Loucy (cell line): Measurements from ENCODE around the gene MAML3.

Source experiments
- H2AFZ ChIP-seq: fragments of 200-600 bp; sonication (generic); 2 replicates; pipeline ENCODE4 v1.6.0; 2016; ENCODE audit warnings: antibody characterized with exemption, mild to moderate bottlenecking, low read length, moderate library complexity
- H3F3A ChIP-seq: fragments of 200-600 bp; 2 replicates; pipeline ENCODE4 v1.6.0; 2016; ENCODE audit warnings: antibody characterized with exemption, low read depth, mild to moderate bottlenecking
- H3K27me3 ChIP-seq: fragments of 200-600 bp; sonication (generic); 2 replicates; pipeline ENCODE4 v1.6.1; 2014; ENCODE audit warnings: low read length, mild to moderate bottlenecking; ENCODE audit not compliant: insufficient read depth, poor library complexity, severe bottlenecking
- H3K36me3 ChIP-seq: fragments of 200-600 bp; sonication (generic); 2 replicates; pipeline ENCODE4 v1.6.1; 2016; ENCODE audit warnings: low read length; ENCODE audit not compliant: insufficient read depth
- H3K4me1 ChIP-seq: fragments of 200-600 bp; sonication (generic); 2 replicates; pipeline ENCODE4 v1.5.1; 2014; ENCODE audit warnings: low read length, mild to moderate bottlenecking; ENCODE audit not compliant: insufficient read depth, poor library complexity, severe bottlenecking
- H3K4me2 ChIP-seq: fragments of 200-600 bp; sonication (generic); 2 replicates; pipeline ENCODE4 v1.6.0; 2014; ENCODE audit warnings: antibody characterized with exemption, low read length, low read depth, mild to moderate bottlenecking; ENCODE audit not compliant: poor library complexity, severe bottlenecking
- H3K4me3 ChIP-seq: fragments of 200-600 bp; sonication (generic); 2 replicates; pipeline ENCODE4 v1.5.1; 2014; ENCODE audit warnings: low read length, mild to moderate bottlenecking, mixed read lengths; ENCODE audit not compliant: poor library complexity, severe bottlenecking
- H3K79me2 ChIP-seq: fragments of 200-600 bp; sonication (generic); 2 replicates; pipeline ENCODE4 v1.6.1; 2014; ENCODE audit warnings: low read length; ENCODE audit not compliant: insufficient read depth
- H3K9ac ChIP-seq: fragments of 200-600 bp; sonication (generic); 2 replicates; pipeline ENCODE4 v1.6.0; 2014; ENCODE audit warnings: mild to moderate bottlenecking, low read depth, low read length, moderate library complexity; ENCODE audit not compliant: poor library complexity, severe bottlenecking
- H3K9me2 ChIP-seq: fragments of 200-600 bp; sonication (generic); replicated peaks from 2 replicates; pipeline ENCODE4 v1.6.1; 2016; ENCODE audit warnings: low read depth, low read length, mixed read lengths
- H3K9me3 ChIP-seq: fragments of 200-600 bp; sonication (generic); 2 replicates; pipeline ENCODE4 v1.6.1; 2014; ENCODE audit warnings: mild to moderate bottlenecking, antibody characterized with exemption, low read length, low read depth; ENCODE audit not compliant: insufficient read depth
- H4K20me1 ChIP-seq: fragments of 200-600 bp; sonication (generic); 2 replicates; pipeline ENCODE4 v1.6.0; 2014; ENCODE audit warnings: antibody characterized with exemption, low read length, mild to moderate bottlenecking; ENCODE audit not compliant: insufficient read depth, poor library complexity, severe bottlenecking
- EZH2phosphoT487 ChIP-seq: fragments of 200-600 bp; IDR thresholded peaks from 2 replicates; pipeline ENCODE4 v1.6.1; 2018; ENCODE audit warnings: antibody characterized with exemption, mild to moderate bottlenecking, moderate library complexity, borderline replicate concordance
- TF ChIP-seq, protein P1 (sequence below): fragments of 200-600 bp; sonication (generic); conservative IDR thresholded peaks from 2 replicates; pipeline ENCODE4 v1.5.1; 2014; ENCODE audit warnings: mild to moderate bottlenecking, antibody characterized with exemption, low read length

MAML3 gene

DNA sequence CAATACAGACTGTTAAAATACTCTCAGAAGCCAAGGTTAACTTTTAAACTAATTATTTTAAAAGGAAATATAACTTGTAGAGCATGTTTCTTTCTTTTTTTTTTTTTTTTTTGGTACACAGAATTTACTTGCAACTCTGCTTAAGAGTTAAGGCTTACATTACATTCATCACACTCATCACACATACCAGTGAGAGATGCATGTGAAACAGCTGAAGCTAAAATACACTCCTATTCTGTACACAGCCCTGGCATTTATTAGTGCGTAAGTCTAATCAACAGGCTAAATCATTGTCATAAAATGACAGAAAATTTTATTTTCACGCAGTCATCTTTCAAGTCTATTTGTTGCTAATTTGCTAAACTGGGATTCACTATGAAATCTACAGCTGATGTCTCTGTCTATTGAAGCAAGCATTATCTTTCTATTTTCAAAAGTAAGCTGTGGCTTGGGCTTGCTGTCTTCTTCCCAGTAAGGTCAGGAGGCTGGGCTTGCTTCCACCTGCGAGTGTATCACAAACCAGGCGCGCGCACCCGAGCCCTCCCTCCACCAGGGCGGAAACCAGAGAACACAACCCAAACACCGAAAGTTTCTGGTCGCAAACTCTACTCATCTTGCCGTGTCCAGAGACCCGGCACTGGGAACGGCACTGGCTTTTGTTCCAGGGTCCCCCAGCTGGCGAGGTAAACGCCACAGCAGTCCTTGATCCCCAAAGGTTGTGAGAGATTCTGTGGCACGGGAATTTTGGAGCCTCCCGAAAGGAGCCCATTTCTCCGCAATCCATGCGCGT is 3.9 kb downstream of the MAML3 start:
- Histone ChIP-seq H3K4me2 (peak overlapping the region; percentile 94), H2AFZ (peak overlapping the region; percentile 83), H3K27me3 (no peaks in the 10 kb centered on the region), H3K4me1 (peaks cover 44% of the 10 kb centered on the region), H3K79me2 (peaks cover 62% of the 10 kb centered on the region), H3K36me3 (no peaks in the 10 kb centered on the region), H3K9me3 (no peaks in the 10 kb centered on the region), H4K20me1 (peaks cover 7% of the 10 kb centered on the region), H3K9me2 (no peaks in the 10 kb centered on the region), H3K9ac (peak overlapping the region; percentile 97), H3F3A (peaks cover 3% of the 10 kb centered on the region), H3K4me3 (peak overlapping the region; percentile 98)
- no peak for TF ChIP-seq EZH2phosphoT487
- TF ChIP-seq, protein P1, sequence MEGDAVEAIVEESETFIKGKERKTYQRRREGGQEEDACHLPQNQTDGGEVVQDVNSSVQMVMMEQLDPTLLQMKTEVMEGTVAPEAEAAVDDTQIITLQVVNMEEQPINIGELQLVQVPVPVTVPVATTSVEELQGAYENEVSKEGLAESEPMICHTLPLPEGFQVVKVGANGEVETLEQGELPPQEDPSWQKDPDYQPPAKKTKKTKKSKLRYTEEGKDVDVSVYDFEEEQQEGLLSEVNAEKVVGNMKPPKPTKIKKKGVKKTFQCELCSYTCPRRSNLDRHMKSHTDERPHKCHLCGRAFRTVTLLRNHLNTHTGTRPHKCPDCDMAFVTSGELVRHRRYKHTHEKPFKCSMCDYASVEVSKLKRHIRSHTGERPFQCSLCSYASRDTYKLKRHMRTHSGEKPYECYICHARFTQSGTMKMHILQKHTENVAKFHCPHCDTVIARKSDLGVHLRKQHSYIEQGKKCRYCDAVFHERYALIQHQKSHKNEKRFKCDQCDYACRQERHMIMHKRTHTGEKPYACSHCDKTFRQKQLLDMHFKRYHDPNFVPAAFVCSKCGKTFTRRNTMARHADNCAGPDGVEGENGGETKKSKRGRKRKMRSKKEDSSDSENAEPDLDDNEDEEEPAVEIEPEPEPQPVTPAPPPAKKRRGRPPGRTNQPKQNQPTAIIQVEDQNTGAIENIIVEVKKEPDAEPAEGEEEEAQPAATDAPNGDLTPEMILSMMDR, result no peak

DNA sequence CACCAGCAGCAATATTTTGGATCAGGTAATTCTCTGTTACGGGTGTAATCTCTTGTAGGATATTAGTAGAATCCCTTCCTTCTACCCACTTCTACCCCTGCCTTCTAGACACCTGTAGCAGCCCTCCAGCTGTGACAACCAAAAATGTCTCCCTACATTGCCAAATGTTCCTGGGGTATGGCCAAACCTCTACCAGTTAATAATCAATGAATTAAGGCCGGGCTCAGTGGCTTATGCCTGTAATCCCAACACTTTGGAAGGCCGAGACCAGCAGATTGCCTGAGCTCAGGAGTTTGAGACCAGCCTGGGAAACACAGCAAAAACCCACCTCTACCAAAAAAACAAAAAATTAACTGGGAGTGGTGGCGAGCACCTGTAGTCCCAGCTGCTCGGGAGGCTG is 9.9 kb downstream of the MAML3 start:
- Histone ChIP-seq H3K27me3 (no peaks in the 10 kb centered on the region), H3K9me3 (no peaks in the 10 kb centered on the region), H4K20me1 (no peaks in the 10 kb centered on the region), H3K79me2 (peaks cover 93% of the 10 kb centered on the region), H3K9ac (no peak overlapping the region), H3F3A (no peaks in the 10 kb centered on the region), H2AFZ (no peak overlapping the region), H3K4me3 (no peak overlapping the region), H3K4me1 (peaks cover 51% of the 10 kb centered on the region), H3K36me3 (no peaks in the 10 kb centered on the region), H3K4me2 (no peak overlapping the region), H3K9me2 (no peaks in the 10 kb centered on the region)
- TF ChIP-seq EZH2phosphoT487, result no peak
- TF ChIP-seq, protein P1, result no peak

DNA sequence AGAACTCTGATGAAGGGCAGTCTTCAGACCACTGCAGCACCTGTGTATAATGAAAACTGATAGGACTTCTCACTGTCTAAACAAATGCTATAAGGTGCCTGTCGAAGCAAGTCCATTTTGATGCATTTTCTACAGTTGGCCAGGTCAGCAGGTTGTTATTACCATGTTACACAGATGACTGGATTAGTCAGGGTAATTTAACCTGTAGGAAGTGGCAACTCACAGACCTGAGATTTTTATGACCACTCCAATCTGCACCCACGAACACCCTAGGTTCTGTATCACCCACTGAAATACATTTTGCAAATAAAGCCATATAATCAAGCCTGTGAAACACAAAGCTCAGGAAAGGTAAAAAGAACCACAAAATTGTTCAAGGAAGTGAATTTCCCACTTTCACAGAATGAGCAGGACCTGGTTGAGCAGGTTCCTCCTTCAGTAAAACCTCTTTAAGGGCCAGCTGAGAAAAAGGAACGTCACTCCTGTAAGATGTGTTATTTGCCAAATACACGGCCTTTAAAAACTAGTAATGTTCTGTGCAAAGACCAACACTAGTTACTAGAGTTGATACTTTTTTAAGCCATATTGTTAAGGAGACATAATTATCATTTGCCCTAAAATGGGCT is 12.7 kb downstream of the MAML3 start:
- Histone ChIP-seq H2AFZ (no peak overlapping the region), H4K20me1 (peaks cover 4% of the 10 kb centered on the region), H3K9me3 (no peaks in the 10 kb centered on the region), H3K79me2 (peaks cover 90% of the 10 kb centered on the region), H3K27me3 (no peaks in the 10 kb centered on the region), H3K9ac (no peak overlapping the region), H3K4me2 (peak overlapping the region; percentile 2), H3F3A (no peaks in the 10 kb centered on the region), H3K4me1 (peaks cover 49% of the 10 kb centered on the region), H3K9me2 (no peaks in the 10 kb centered on the region), H3K36me3 (no peaks in the 10 kb centered on the region), H3K4me3 (no peak overlapping the region)
- no peak for TF ChIP-seq EZH2phosphoT487
- TF ChIP-seq, protein P1, result no peak
